Stimulated activated memory B cell treated with anti-CD40 and anti-IgM and Interleukin-4, amounts not matched to agents 10 μg/mL and 1 μg/mL and 100 μg/mL, for 72 hours (primary cell): ENCODE data around the gene PTPN18.

ENCODE experiments used
- ATAC-seq: fragments of 150-1000 bp; cut with Tn5 transposase; 2 replicates; pipeline ENCODE4 v1.10.0; 2021
- H3K27ac Mint-ChIP-seq: one replicate; pipeline ENCODE4 v1.8.0; 2022; ENCODE audit warnings: mild to moderate bottlenecking, mixed read lengths
- H3K27me3 Mint-ChIP-seq: one replicate; pipeline ENCODE4 v1.8.0; 2022; ENCODE audit warnings: mixed read lengths
- H3K36me3 Mint-ChIP-seq: one replicate; pipeline ENCODE4 v1.8.0; 2022; ENCODE audit warnings: mixed read lengths
- H3K4me1 Mint-ChIP-seq: one replicate; pipeline ENCODE4 v1.8.0; 2022; ENCODE audit warnings: mixed read lengths
- H3K4me3 Mint-ChIP-seq: one replicate; pipeline ENCODE4 v1.8.0; 2022; ENCODE audit warnings: mild to moderate bottlenecking, moderate library complexity, mixed read lengths
- H3K9me3 Mint-ChIP-seq: one replicate; pipeline ENCODE4 v1.8.0; 2022; ENCODE audit warnings: mixed read lengths

Gene PTPN18

DNA sequence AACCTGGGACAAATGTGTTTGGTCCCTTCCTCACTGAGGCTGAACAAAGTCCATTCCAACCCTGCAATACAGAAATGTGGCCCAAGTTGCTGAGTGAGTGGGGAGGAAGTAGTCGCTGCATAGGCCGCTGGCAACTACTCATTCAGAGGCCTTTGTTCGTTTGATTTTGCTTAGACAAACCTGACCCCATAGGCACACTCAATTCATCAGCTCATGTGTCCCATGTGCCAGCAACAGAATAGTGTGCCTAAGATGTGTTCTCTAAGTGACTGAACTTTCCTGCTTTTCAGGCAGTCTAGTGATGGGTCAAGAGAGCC, 23.0 kb downstream of the PTPN18 start:
- ATAC-seq = no peak
- Mint-ChIP-seq H3K4me3 (no peak overlapping the region), H3K36me3 (peaks cover 58% of the 10 kb centered on the region), H3K4me1 (peaks cover 82% of the 10 kb centered on the region), H3K27ac (no peak overlapping the region), H3K27me3 (no peaks in the 10 kb centered on the region), H3K9me3 (no peaks in the 10 kb centered on the region)

DNA sequence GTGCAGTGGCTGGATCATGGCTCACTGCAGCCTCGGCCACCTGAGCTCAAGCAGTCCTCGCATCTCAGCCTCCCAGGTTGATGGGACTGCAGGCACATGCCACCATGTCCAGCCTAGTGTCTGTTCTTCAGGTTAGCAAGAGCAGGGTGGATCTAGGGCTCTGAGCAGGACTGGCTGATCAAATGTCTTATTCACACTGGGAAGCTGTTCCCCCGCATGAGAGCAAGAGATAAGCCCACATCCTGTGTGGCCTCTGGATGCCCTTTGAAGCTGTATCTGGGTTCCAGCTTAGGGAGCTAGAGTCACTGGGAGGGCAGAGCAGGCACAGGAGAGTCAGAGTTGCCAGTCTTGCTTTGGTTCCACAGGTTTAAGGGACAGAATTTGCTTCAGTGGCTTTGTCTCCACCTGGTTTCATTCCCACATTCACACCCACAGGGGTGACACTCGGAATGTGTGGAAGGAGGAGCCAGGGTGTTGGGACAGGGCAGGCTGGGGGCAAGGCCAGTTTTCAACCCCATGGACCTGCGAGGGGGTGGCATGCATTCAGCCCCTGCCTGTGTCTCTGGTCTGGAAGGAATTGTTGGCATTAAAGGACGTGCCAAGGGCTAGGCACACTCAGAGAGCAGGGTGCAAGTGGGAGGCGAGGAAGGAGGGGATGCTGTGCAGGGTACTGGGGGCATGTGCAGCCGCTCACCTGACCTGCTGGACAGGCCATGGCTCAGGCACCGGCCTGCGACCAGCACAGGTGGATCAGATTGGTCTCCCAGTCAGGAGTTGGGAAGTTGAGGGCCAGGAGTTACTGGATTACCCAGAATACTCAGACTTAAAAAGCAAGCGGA, 24.5 kb downstream of the PTPN18 start:
- ATAC-seq = no peak
- Mint-ChIP-seq H3K4me1 (peaks cover 71% of the 10 kb centered on the region), H3K36me3 (peaks cover 48% of the 10 kb centered on the region), H3K4me3 (peak overlapping the region; percentile 2), H3K9me3 (no peaks in the 10 kb centered on the region), H3K27ac (peak overlapping the region; percentile 64), H3K27me3 (no peaks in the 10 kb centered on the region)

DNA sequence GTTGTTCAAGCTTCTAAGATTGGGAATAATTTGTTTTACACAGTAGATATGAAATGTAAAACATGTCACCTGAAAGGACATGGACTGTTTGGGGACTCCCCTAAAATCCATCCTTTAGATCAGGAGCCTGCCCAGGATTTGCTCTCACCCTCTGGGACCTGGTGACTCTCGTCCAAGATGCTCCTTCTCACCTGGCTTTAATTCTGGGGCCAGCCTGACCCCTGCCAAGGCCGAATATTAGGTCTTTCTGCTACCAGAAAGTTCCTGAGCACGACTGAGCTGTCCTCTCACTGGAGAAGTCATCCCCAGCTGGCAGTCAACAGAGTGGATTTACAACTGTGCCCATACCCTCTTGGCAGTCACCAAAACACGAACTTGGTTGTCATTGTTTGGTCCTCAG, 25.3 kb downstream of the PTPN18 start:
- no peak for ATAC-seq
- Mint-ChIP-seq H3K9me3 (no peaks in the 10 kb centered on the region), H3K36me3 (peaks cover 40% of the 10 kb centered on the region), H3K27ac (peak overlapping the region; percentile 64), H3K4me1 (peaks cover 71% of the 10 kb centered on the region), H3K27me3 (no peaks in the 10 kb centered on the region), H3K4me3 (peak overlapping the region; percentile 14)

DNA sequence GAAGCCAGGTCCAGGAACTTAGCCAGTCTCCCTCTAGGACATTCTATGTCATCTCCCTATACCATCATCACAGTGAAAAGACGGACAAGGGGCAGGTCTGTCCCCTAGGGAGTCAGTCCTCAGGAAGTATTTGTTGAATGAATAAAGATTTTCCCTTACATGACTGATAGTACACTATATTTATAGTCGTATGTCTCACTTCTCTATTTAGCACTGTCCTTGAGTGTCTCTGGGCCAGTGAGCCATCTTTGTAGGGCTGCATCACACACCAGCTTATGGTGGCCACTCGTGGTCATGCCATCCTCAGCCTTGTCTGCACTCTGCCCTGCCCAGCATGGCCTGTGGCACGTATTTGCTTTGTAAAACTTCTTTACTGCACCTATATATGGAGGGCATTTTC, 25.8 kb downstream of the PTPN18 start:
- peaks cover 71% of the 10 kb centered on the region for H3K4me1 Mint-ChIP-seq
- H3K36me3 Mint-ChIP-seq = peaks cover 38% of the 10 kb centered on the region
- no peaks in the 10 kb centered on the region for H3K27me3 Mint-ChIP-seq
- ATAC-seq = peak; percentile 77
- H3K27ac Mint-ChIP-seq = peak overlapping the region; percentile 64
- no peaks in the 10 kb centered on the region for H3K9me3 Mint-ChIP-seq
- no peak overlapping the region for H3K4me3 Mint-ChIP-seq

DNA sequence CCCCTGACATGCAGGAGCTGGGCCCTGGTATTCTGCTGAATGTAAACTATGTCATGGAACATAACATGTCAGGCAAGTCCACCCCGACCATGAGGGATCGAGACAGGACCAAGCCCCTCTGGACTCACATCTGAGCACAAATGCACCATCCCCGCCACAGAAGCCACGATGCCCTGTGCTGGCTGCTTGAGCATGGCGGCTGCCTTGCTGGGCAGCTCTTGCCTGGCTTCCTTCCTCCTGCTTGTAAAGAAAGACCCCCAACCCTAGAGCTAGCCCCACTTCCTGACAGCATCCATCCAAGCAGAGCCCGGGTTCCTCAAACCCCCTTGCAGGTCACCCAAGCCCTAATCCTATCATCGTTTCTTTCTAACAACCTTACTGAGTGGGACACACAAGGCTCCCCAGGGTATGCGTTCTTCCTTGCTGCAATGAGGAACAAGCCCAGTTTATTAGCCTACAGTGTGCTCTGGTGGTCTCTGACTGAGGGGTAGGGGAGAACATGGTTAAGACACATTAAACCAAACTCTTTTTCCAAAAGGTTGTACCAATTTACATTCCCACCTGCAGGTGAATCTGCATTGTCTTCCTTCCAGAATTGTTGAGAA, 26.6 kb downstream of the PTPN18 start:
- H3K36me3 Mint-ChIP-seq = peaks cover 38% of the 10 kb centered on the region
- H3K4me3 Mint-ChIP-seq = no peak overlapping the region
- no peak for ATAC-seq
- no peaks in the 10 kb centered on the region for H3K27me3 Mint-ChIP-seq
- H3K4me1 Mint-ChIP-seq = peaks cover 71% of the 10 kb centered on the region
- peak overlapping the region; percentile 64 for H3K27ac Mint-ChIP-seq
- no peaks in the 10 kb centered on the region for H3K9me3 Mint-ChIP-seq

DNA sequence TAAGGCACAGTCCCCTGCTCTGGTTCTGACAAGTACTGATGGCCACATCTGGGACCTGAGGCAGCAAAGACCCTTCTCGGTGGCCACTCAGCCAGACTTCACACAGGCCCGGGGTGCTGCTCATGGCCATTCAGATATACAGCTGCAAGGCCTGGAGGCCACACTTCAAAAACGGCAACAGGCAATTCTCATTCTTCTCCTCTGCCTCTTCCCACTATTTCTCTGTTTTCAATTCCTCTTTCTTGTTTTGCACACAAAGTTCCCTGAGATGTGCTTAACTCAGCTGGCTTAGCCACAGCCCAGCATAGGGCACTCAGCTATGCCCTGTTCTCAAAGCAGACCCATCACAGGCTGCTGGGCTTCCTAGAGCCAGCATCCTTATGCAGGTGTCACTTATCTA, 29.9 kb downstream of the PTPN18 start:
- peak; percentile 75 for ATAC-seq
- H3K27ac Mint-ChIP-seq = peak overlapping the region; percentile 84

DNA sequence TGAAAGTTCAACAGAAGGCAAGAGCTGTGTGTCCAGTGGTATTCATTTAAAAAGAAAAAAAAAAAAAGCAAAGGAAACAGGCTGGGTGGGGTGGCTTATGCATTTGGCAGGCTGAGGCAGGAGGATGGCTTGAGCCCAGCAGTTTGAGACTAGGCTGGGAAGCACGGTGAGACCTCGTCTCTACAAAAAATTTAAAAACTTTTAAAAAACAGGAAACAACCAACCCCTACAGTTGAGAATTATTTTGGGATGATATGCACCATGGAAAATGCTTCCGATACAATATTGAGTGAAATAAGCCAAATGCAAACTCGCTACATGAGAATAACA, 31.2 kb downstream of the PTPN18 start:
- Mint-ChIP-seq H3K9me3 (no peaks in the 10 kb centered on the region), H3K36me3 (peaks cover 13% of the 10 kb centered on the region), H3K27me3 (no peaks in the 10 kb centered on the region), H3K4me1 (peaks cover 77% of the 10 kb centered on the region), H3K27ac (peak overlapping the region; percentile 84), H3K4me3 (no peak overlapping the region)
- no peak for ATAC-seq

More for the DNA sequence above, 29.9 kb downstream of the PTPN18 start:
- Mint-ChIP-seq H3K4me3 (no peak overlapping the region), H3K36me3 (peaks cover 26% of the 10 kb centered on the region), H3K27me3 (no peaks in the 10 kb centered on the region), H3K9me3 (no peaks in the 10 kb centered on the region), H3K4me1 (peaks cover 78% of the 10 kb centered on the region)

DNA sequence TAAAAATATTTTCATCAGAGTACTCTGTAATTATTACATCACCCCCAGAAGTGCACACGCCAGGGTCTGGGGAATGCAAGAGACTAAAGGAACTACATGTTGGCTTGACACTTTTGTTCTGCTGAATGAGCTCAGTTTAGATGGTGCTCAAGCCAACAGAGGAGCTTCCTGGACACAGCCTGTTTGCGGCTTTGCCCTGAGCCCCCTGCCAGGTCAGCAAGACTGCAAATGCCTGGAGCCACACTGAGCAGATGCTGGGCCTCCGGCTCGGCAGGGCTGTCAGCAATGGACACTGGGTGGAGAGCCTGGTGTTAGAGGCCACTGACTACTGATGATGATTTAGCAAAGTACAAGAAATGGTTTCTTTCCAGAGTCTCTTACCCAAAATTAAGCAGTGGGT, 31.9 kb downstream of the PTPN18 start:
- H3K27me3 Mint-ChIP-seq = no peaks in the 10 kb centered on the region
- peaks cover 73% of the 10 kb centered on the region for H3K4me1 Mint-ChIP-seq
- peak overlapping the region; percentile 84 for H3K27ac Mint-ChIP-seq
- no peak overlapping the region for H3K4me3 Mint-ChIP-seq
- H3K36me3 Mint-ChIP-seq = peaks cover 6% of the 10 kb centered on the region
- no peak for ATAC-seq
- no peaks in the 10 kb centered on the region for H3K9me3 Mint-ChIP-seq

DNA sequence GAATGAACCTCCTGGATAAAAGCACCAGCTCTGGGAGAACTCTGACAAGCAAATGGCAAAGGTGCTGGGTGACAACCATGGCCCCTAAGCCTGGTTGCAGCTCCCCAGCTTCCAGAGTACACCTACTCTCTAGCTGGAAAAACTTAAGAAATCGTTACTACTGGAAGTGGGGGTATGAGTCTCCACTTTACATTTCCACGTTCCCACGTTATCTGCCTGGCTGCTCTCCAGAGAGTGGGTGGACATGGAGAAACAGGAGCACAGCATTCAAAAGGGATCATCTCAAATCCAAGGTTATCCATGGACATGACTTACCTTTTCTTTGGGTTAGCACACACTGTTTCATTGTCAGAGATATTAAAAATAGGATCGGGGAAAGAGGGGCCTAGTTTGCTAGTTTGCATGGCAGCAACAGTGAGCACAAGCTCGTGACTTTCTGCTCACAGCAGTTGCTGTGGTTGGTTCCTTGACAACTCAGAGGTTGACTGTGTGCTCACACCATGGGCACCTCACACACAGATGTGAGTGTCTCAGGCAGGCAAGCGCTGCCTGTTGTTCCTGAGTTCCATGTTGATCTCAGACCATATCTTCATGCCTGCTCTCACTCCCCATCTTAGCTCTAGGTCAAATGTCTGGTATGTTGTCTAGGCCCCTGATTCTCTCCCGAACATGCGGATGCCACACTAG, 32.5 kb downstream of the PTPN18 start:
- Mint-ChIP-seq H3K36me3 (peaks cover 3% of the 10 kb centered on the region), H3K4me1 (peaks cover 67% of the 10 kb centered on the region), H3K27me3 (no peaks in the 10 kb centered on the region), H3K9me3 (no peaks in the 10 kb centered on the region), H3K27ac (peak overlapping the region; percentile 84), H3K4me3 (no peak overlapping the region)
- ATAC-seq = no peak

DNA sequence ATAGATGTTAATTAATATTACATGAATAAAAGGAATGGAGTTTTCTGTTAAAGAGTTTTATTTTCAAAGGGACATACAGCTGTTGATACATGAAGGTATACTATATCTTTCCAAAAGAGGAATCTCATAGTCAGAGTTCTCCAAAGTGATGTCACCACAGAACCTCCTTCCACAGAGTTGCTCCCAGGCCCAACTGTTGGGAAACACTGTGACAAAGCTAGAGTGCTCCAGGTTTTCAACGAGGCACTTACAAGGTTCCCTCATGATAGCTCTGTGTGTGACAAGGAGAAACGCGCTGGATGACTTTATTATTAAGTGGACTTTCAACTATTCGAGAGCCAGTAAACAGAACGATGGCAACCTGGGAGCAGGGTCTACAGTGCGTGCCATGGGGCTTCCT, 33.5 kb downstream of the PTPN18 start:
- H3K9me3 Mint-ChIP-seq = no peaks in the 10 kb centered on the region
- H3K27ac Mint-ChIP-seq = peak overlapping the region; percentile 84
- H3K4me1 Mint-ChIP-seq = peaks cover 67% of the 10 kb centered on the region

DNA sequence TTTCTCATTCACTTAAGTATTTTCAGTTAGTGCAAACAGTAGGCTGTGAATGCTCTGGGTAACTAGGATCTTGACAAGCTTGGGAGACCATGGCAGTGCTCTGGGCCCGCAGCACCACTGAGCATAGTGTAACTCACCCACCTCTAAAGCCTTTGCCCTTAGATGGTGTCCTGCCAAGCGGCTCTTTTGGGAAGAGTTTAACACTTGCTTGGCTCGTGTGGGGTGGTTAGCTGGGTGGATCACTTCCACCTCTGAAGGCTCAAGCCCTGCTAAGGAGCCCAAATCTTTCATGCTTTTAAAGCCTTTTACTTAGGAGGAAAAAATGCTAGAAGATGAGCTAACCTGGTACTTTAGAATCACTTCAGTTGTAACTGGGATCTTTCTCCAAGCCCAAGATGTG, 33.9 kb downstream of the PTPN18 start:
- no peak overlapping the region for H3K4me3 Mint-ChIP-seq
- H3K27ac Mint-ChIP-seq = peak overlapping the region; percentile 84
- no peak for ATAC-seq
- peaks cover 6% of the 10 kb centered on the region for H3K36me3 Mint-ChIP-seq
- no peaks in the 10 kb centered on the region for H3K27me3 Mint-ChIP-seq
- H3K4me1 Mint-ChIP-seq = peaks cover 67% of the 10 kb centered on the region
- no peaks in the 10 kb centered on the region for H3K9me3 Mint-ChIP-seq

More for the DNA sequence above, 33.5 kb downstream of the PTPN18 start:
- ATAC-seq = no peak
- no peak overlapping the region for H3K4me3 Mint-ChIP-seq
- no peaks in the 10 kb centered on the region for H3K27me3 Mint-ChIP-seq
- peaks cover 6% of the 10 kb centered on the region for H3K36me3 Mint-ChIP-seq

DNA sequence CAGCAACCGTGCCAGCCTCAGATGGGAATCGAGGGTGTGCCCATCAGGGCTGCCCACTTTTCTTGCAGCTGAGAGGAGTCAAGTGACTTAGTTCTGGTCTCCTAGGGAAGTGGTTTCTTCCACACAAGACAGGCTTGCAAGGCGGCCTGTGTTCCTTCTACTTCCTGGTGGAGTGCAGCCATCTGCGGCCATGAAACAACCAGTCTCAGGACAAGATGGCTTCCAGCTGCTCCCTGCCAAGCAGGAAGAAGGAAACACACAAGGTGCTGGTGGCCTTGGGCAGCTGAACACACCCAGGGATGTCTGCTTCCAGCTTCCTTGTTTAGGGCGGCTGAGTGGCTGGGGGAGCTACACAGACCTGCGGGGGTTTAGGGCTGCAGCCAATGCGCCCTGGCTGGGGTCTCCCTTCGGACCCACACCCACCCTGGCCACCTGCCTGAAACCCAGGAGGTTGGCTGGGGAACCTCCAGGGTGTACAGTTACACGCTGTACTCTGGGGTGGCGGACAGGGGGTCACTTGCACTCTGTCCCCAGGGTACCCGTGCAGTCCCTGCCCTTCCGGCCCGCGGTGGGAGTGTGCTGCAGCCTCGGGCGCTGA, 34.7 kb downstream of the PTPN18 start:
- peak overlapping the region; percentile 84 for H3K27ac Mint-ChIP-seq
- no peaks in the 10 kb centered on the region for H3K27me3 Mint-ChIP-seq
- peaks cover 60% of the 10 kb centered on the region for H3K4me1 Mint-ChIP-seq
- H3K4me3 Mint-ChIP-seq = peak overlapping the region; percentile 93
- peaks cover 6% of the 10 kb centered on the region for H3K36me3 Mint-ChIP-seq
- H3K9me3 Mint-ChIP-seq = no peaks in the 10 kb centered on the region
- ATAC-seq = peak; percentile 59

DNA sequence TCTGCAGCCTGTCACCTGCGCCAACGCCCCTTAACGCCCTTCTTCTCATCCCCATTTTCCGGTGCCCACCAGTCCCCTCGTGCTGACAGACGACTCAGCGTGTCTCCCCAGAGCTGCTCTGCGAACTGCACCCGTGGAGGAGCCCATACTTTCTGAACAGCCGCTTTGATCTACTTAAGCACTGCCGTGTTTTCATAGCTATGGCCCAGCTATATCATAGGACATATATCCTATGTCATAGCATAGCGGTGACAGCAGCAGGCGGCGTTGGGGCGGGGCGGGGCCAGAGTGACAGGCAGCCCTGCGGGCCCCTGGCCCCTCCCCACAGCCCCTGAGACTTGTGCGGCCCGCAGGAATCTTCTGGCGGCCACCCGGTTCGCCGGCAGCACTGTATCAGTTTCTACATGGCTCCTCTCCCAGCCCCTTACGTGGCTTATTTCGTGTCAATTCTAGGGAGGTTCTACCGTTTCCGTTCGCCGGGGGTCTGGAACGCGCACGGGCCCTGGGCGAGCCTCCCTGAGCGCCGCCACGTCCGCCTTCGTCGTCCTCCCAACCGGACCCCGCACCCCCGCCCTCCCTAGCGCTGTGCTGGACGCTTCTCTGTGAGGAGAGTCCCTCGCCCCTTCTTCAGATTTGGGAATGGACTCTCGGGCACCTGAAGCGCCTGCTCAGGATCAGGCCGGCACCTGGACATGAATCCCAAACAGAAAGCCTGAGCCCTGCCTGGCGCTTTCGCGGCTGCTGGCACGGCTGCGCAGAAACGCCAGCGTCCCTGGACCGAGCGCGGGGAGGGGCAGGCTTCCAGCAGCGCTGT, 35.4 kb downstream of the PTPN18 start:
- peak overlapping the region; percentile 84 for H3K27ac Mint-ChIP-seq
- peak; percentile 93 for ATAC-seq

DNA sequence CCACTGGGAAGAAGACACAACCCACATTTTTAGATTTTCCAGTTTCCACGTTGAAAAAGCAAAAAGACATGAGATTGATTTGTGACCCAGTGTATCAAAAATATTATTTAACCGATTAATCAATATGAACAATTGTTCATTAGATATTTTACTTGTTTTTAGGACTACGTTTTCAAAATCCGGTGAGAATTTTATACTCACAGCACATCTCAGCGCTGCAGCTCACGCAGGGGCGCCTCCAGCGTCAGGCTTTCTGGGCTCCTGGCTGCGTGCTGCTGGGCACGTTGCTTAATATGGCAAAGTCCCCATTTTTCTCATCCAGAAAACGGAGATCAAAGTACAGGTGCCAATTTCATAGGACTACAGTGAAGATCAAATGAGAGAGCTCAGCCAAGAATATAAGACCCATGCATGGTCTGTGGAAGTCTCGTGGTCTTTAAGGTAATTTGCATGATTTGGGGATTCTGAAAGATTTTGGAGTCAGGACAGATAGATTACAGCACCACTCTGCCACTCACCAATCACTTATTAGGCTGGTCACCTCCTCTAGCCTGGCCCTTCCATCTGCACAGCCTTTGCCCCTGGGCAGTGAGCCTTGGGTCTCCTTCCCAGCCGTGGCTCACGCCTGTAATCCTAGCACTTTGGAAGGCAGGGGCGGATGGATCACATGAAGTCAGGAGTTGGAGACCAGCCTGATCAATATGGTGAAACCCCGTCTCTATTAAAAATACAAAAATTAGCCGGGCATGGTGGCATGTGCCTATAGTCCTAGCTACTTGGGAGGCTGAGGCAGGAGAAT, 36.2 kb downstream of the PTPN18 start:
- Mint-ChIP-seq H3K9me3 (no peaks in the 10 kb centered on the region), H3K4me1 (peaks cover 45% of the 10 kb centered on the region), H3K36me3 (peaks cover 6% of the 10 kb centered on the region), H3K27ac (peak overlapping the region; percentile 84), H3K27me3 (no peaks in the 10 kb centered on the region), H3K4me3 (peak overlapping the region; percentile 93)
- ATAC-seq = no peak

More for the DNA sequence above, 35.4 kb downstream of the PTPN18 start:
- Mint-ChIP-seq H3K9me3 (no peaks in the 10 kb centered on the region), H3K36me3 (peaks cover 6% of the 10 kb centered on the region), H3K27me3 (no peaks in the 10 kb centered on the region), H3K4me3 (peak overlapping the region; percentile 93), H3K4me1 (peaks cover 53% of the 10 kb centered on the region)
